Effector CD4-positive, alpha-beta T cell (primary cell): Measurements from ENCODE around the gene ESF1.

Experiments used
- DNase-seq: peaks from one replicate; pipeline ENCODE4 v3.0.0-alpha.2; 2020

The ESF1 gene

GRCh38 chr20:13671916-13672378 lies 112.8 kb downstream of the ESF1 start:
- DNase-seq = no peak

GRCh38 chr20:13671512-13671911 lies 113.2 kb downstream of the ESF1 start:
- DNase-seq = no peak

GRCh38 chr20:13670160-13670559 lies 114.6 kb downstream of the ESF1 start:
- DNase-seq = no peak

GRCh38 chr20:13665709-13666395 lies 118.9 kb downstream of the ESF1 start:
- no peak for DNase-seq
